ENCODE data around the gene ZNF614. TPM values are rescaled to one million over a fixed set of nuclear protein-coding genes. Genes with fewer than 3 reads are reported as not detected.
A peak's percentile ranks its signal among the peaks of the same experiment; 100 is the strongest.

The ZNF614 gene
- total and polyA plus RNA-seq, 2 of the 13 experiments (the other 11 are each of a cell fraction or from before 2014, with no cell fraction given): 13.0 to 22.8 TPM

GRCh38 chr19:51977346-51977745 lies 50.8 kb downstream of the ZNF614 start:
- peaks cover 77% of the 10 kb centered on the region for H3K9me3 ChIP-seq (ENCODE audit: low read length)
- no peak for ATAC-seq
- no peak for DNase-seq (ENCODE audit: low spot score)
- in situ Hi-C loops (cut with HindIII; ENCODE audit: extremely low pct_ligation_motif_present, low pct_unique_long_range_greater_than_20kb) (no loop called here), intact Hi-C loops (cut with micrococcal nuclease; ENCODE audit: unreplicated experiment) (no loop called here)
- no peak for FAIRE-seq
- POLR2A ChIA-PET: no interaction called here
- peaks cover 6% of the 10 kb centered on the region for H3K79me2 ChIP-seq (ENCODE audit: insufficient read depth, low read length)
- no TSS peak for BruUV-seq (replicated peaks)
- no peaks in the 10 kb centered on the region for H3K27me3 ChIP-seq (ENCODE audit: control insufficient read depth in 1 of 2, insufficient read depth in 2 of 2, low read length in 2 of 2)
- H4K20me1 ChIP-seq (ENCODE audit: insufficient read depth, low read length): no peaks in the 10 kb centered on the region
- no peak overlapping the region for H3K4me2 ChIP-seq (ENCODE audit: low read depth, low read length)
- H3K4me3 ChIP-seq (replicated peaks in 1 of 3; ENCODE audit: insufficient read depth in 1 of 3, low read depth in 2 of 3, low read length in 3 of 3): no peak overlapping the region
- no peak for TF ChIP-seq ZBTB3 (CRISPR knock-in tag; IDR thresholded peaks at IDR 0.05; ENCODE audit: borderline replicate concordance, low read depth)
- no peak for TF ChIP-seq MLXIP (CRISPR knock-in tag; IDR thresholded peaks at IDR 0.05; ENCODE audit: borderline replicate concordance)
- TF ChIP-seq ZBTB33 (CRISPR knock-in tag; IDR thresholded peaks at IDR 0.05): peak; percentile 78
- TF ChIP-seq TCF12 (IDR thresholded peaks at IDR 0.05): no peak
- TF ChIP-seq TCF12 (CRISPR knock-in tag; IDR thresholded peaks at IDR 0.05): no peak
- TF ChIP-seq IRF2 (CRISPR knock-in tag; IDR thresholded peaks at IDR 0.05): no peak
- TF ChIP-seq EP300 (IDR thresholded peaks at IDR 0.05; ENCODE audit: low read depth in 2 of 2, low read length in 2 of 2): no peak
- TF ChIP-seq EP300 (CRISPR knock-in tag; IDR thresholded peaks at IDR 0.05; ENCODE audit: borderline replicate concordance): no peak
- no peak for TF ChIP-seq DNMT1 (CRISPR knock-in tag; IDR thresholded peaks at IDR 0.05)
- no peak for TF ChIP-seq ZNF761 (CRISPR knock-in tag; conservative IDR thresholded peaks at IDR 0.05)
- no peak overlapping the region for H3K27ac ChIP-seq (ENCODE audit: extremely low read length, insufficient read depth, low read length)
- 95% methylated on average over 6 of the region's 7 CpGs for WGBS (ENCODE audit: low lambda C conversion rate)
- H2AFZ ChIP-seq (ENCODE audit: low read length): no peak overlapping the region
- no peaks in the 10 kb centered on the region for H3K4me1 ChIP-seq (ENCODE audit: insufficient read depth, low read length)
- H3K36me3 ChIP-seq (replicated peaks in 1 of 2; ENCODE audit: control insufficient read depth in 1 of 2, insufficient read depth in 2 of 2, low read length in 2 of 2): peaks cover 7 to 25% of the 10 kb centered on the region in 2 experiments; a peak in 4 of 5 replicates
- no peak overlapping the region for H3K9ac ChIP-seq (ENCODE audit: insufficient read depth, low read depth, low read length)
- CTCF ChIA-PET (ENCODE audit: low intra/inter-chr PET ratio, low total read pairs): no interaction called here

All from HepG2 (cell line).